Left hindlimb (tissue), 1 donor: ENCODE results near the gene SGF29.
"Not testable (repeated sequence)": the region's sequence is repeated elsewhere in the genome, so short reads cannot be mapped to it uniquely, and the experiment has no call there.

Experiments used
- DNase-seq: peaks from one replicate; pipeline ENCODE4 v3.0.0-alpha.2; 2018

Gene SGF29

GRCh38 chr16:28553776-28554633 is at the start of gene SGF29:
SGF29 (plus strand) TSS chr16:28553920; CDS start chr16:28581070, 27,150 bp downstream.
- peak; percentile 94 for DNase-seq

GRCh38 chr16:28504707-28505404 is 48.9 kb upstream of the SGF29 start:
- DNase-seq, result no peak

- no peak for DNase-seq
These were observed 48.1 kb upstream of the SGF29 start for GRCh38 chr16:28505489-28506137.

GRCh38 chr16:28511031-28511430 is 42.7 kb upstream of the SGF29 start:
- DNase-seq, result no peak

GRCh38 chr16:28511801-28512789 is 41.6 kb upstream of the SGF29 start:
- DNase-seq, result no peak

GRCh38 chr16:28513484-28514181 is 40.1 kb upstream of the SGF29 start:
- DNase-seq, result no peak

GRCh38 chr16:28514246-28514645 is 39.5 kb upstream of the SGF29 start:
- DNase-seq, result no peak

- no peak for DNase-seq
These were observed 33.0 kb upstream of the SGF29 start for GRCh38 chr16:28520672-28521071.

GRCh38 chr16:28521436-28521835 is 32.3 kb upstream of the SGF29 start:
- DNase-seq, result no peak

- DNase-seq, result no peak
These were observed 30.9 kb upstream of the SGF29 start for GRCh38 chr16:28522792-28523191.

- no peak for DNase-seq
These were observed 29.0 kb upstream of the SGF29 start for GRCh38 chr16:28524681-28525171.

GRCh38 chr16:28526201-28527099 is 27.3 kb upstream of the SGF29 start:
- DNase-seq, result no peak

- not testable (repeated sequence) for DNase-seq
These were observed 26.5 kb upstream of the SGF29 start for GRCh38 chr16:28527100-28527785.

- no peak for DNase-seq
These were observed 25.7 kb upstream of the SGF29 start for GRCh38 chr16:28527985-28528384.

- no peak for DNase-seq
These were observed 25.3 kb upstream of the SGF29 start for GRCh38 chr16:28528463-28528867.

GRCh38 chr16:28529124-28529523 is 24.6 kb upstream of the SGF29 start:
- DNase-seq, result no peak

GRCh38 chr16:28531777-28532744 is 21.7 kb upstream of the SGF29 start:
- DNase-seq, result peak; percentile 59

- no peak for DNase-seq
These were observed 20.6 kb upstream of the SGF29 start for GRCh38 chr16:28532940-28533647.
